Ishikawa (cell line): ENCODE data around the gene ITPRID2.

ENCODE experiments used
- CEBPB ChIP-seq: IDR thresholded peaks from 2 replicates; pipeline ENCODE4 v1.6.1; 2012
- CREB1 ChIP-seq: IDR thresholded peaks from 2 replicates; pipeline ENCODE4 v1.6.1; 2012; ENCODE audit warnings: low read depth
- EGR1 ChIP-seq: IDR thresholded peaks from 2 replicates; pipeline ENCODE4 v1.6.1; 2012
- EP300 ChIP-seq: IDR thresholded peaks from 2 replicates; pipeline ENCODE4 v1.6.1; 2012; ENCODE audit warnings: borderline replicate concordance
- FOXM1 ChIP-seq: IDR thresholded peaks from 2 replicates; pipeline ENCODE4 v1.6.1; 2012; ENCODE audit warnings: low read depth, borderline replicate concordance
- NFIC ChIP-seq: IDR thresholded peaks from 2 replicates; pipeline ENCODE4 v1.6.1; 2012
- RAD21 ChIP-seq: IDR thresholded peaks from 2 replicates; pipeline ENCODE4 v1.6.1; 2012; ENCODE audit warnings: low read depth
- TAF1 ChIP-seq: IDR thresholded peaks from 2 replicates; pipeline ENCODE4 v1.6.1; 2012; ENCODE audit warnings: low read depth, mild to moderate bottlenecking
- TCF12 ChIP-seq: IDR thresholded peaks from 2 replicates; pipeline ENCODE4 v1.6.1; 2012; ENCODE audit warnings: low read depth
- TEAD4 ChIP-seq: IDR thresholded peaks from 2 replicates; pipeline ENCODE4 v1.6.1; 2012
- YY1 ChIP-seq: IDR thresholded peaks from 2 replicates; pipeline ENCODE4 v1.6.1; 2012; ENCODE audit warnings: low read depth
- ZBTB7A ChIP-seq: IDR thresholded peaks from 2 replicates; pipeline ENCODE4 v1.6.1; 2012; ENCODE audit warnings: low read depth
- TF ChIP-seq, protein P1 (sequence below): IDR thresholded peaks from 2 replicates; pipeline ENCODE4 v1.6.1; 2012; ENCODE audit warnings: low read depth, mild to moderate bottlenecking
- TF ChIP-seq, protein P2 (sequence below): IDR thresholded peaks from 2 replicates; pipeline ENCODE4 v1.6.1; 2012
- TF ChIP-seq, protein P3 (sequence below): IDR thresholded peaks from 2 replicates; pipeline ENCODE4 v1.6.1; 2012

Gene ITPRID2

DNA sequence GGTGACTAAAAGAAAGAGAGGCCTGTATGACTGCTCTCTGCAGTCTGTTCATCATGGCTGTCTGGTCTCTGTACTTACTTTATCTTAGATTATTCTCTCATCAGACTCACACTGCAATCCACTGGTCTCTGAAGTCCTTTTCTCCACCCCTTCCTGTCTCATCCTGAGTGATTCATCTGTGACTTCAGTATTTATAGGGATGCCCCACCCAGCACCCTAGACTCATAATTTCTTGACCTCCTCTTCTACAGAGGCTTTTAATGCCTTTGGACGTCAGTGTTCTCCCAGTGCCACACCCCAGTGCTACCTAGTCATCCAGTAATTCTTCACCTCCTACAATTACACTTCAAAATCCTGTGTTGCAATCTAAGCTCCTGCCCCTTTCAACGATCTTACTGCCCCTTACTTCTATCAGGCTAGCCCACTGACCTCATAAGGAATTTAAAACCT lies 14.9 kb upstream of the ITPRID2 start:
- TF ChIP-seq CREB1 (no peak), CEBPB (peak; percentile 56; the same call in 1 of the 2 replicates)

DNA sequence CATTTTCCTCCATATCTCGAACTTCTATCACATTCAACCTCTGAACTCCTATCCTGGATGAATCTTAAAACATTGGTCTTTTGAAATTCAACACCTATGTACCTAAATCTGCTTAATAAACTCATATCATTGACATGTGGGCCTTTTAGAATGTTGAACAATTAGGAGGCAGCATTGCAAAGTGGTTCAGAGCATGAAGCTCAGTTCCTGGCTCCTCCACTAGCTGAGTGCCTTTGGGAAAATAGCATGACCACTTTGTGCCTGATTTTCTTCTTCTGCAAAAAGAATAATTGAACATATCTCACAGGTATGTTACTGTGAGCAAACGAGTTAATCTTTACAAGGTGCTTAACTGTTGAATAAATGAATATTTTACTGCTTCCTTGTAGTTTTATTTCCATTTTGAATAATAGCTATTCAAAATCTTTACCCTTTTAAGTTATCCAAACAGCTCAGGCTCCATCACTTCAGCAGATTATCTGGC lies 14.3 kb upstream of the ITPRID2 start:
- TF ChIP-seq TCF12 (no peak), TEAD4 (no peak)

DNA sequence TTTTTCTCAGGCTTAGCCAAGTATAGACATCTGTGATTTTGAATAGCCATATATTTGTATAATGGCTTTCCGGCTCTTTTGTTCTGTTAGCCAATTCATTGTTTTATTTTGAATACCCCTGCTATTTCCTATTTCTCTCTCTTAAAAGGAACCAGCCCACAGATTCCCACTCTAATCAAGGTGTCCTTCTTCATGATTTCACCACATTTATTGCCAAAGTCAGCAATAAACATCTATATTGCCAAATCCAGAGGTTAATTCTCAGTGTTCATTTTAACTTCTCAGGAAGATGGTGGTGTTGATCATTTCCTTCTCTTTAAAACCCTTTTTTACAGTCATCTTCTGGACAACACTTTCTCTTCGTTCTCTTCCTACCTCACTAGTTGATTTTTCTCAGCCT lies 13.1 kb upstream of the ITPRID2 start:
- TF ChIP-seq EGR1, result no peak
- TF ChIP-seq FOXM1, result no peak
- TF ChIP-seq YY1, result no peak
- TF ChIP-seq CREB1, result no peak
- no peak for TF ChIP-seq TCF12
- no peak for TF ChIP-seq EP300
- TF ChIP-seq ZBTB7A, result no peak
- TF ChIP-seq, protein P1, sequence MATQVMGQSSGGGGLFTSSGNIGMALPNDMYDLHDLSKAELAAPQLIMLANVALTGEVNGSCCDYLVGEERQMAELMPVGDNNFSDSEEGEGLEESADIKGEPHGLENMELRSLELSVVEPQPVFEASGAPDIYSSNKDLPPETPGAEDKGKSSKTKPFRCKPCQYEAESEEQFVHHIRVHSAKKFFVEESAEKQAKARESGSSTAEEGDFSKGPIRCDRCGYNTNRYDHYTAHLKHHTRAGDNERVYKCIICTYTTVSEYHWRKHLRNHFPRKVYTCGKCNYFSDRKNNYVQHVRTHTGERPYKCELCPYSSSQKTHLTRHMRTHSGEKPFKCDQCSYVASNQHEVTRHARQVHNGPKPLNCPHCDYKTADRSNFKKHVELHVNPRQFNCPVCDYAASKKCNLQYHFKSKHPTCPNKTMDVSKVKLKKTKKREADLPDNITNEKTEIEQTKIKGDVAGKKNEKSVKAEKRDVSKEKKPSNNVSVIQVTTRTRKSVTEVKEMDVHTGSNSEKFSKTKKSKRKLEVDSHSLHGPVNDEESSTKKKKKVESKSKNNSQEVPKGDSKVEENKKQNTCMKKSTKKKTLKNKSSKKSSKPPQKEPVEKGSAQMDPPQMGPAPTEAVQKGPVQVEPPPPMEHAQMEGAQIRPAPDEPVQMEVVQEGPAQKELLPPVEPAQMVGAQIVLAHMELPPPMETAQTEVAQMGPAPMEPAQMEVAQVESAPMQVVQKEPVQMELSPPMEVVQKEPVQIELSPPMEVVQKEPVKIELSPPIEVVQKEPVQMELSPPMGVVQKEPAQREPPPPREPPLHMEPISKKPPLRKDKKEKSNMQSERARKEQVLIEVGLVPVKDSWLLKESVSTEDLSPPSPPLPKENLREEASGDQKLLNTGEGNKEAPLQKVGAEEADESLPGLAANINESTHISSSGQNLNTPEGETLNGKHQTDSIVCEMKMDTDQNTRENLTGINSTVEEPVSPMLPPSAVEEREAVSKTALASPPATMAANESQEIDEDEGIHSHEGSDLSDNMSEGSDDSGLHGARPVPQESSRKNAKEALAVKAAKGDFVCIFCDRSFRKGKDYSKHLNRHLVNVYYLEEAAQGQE, result no peak
- no peak for TF ChIP-seq TAF1
- TF ChIP-seq, protein P2, sequence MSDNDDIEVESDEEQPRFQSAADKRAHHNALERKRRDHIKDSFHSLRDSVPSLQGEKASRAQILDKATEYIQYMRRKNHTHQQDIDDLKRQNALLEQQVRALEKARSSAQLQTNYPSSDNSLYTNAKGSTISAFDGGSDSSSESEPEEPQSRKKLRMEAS, result no peak
- no peak for TF ChIP-seq CEBPB
- TF ChIP-seq TEAD4, result no peak
- TF ChIP-seq NFIC, result no peak
- TF ChIP-seq, protein P3, sequence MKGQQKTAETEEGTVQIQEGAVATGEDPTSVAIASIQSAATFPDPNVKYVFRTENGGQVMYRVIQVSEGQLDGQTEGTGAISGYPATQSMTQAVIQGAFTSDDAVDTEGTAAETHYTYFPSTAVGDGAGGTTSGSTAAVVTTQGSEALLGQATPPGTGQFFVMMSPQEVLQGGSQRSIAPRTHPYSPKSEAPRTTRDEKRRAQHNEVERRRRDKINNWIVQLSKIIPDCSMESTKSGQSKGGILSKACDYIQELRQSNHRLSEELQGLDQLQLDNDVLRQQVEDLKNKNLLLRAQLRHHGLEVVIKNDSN, result no peak
- no peak for TF ChIP-seq RAD21

DNA sequence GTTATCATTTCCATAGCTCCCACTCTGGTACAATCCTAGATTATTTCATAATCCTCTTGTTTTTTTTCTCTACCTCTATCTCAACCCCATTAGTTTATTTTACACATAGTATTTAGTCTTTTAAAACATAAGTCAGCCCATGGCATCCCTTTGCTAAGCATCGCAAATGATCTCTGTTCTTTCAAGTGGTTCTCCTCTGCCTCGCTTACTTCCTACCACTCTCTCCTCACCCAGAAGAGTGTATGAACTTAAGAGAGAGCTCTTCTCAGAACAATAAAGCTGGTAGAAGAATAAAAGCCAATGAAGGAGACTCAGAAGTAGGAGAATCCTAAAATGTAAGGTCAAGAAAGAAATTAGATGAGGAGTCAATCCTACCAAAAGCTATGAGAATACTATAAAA lies 12.2 kb upstream of the ITPRID2 start:
- TF ChIP-seq CEBPB (no peak), TCF12 (no peak), RAD21 (no peak), YY1 (no peak), CREB1 (no peak), EP300 (no peak), TAF1 (no peak), EGR1 (no peak), NFIC (no peak), ZBTB7A (no peak), FOXM1 (no peak)
- TF ChIP-seq, protein P3, result no peak
- TF ChIP-seq, protein P1, result no peak
- TF ChIP-seq, protein P2, result no peak

DNA sequence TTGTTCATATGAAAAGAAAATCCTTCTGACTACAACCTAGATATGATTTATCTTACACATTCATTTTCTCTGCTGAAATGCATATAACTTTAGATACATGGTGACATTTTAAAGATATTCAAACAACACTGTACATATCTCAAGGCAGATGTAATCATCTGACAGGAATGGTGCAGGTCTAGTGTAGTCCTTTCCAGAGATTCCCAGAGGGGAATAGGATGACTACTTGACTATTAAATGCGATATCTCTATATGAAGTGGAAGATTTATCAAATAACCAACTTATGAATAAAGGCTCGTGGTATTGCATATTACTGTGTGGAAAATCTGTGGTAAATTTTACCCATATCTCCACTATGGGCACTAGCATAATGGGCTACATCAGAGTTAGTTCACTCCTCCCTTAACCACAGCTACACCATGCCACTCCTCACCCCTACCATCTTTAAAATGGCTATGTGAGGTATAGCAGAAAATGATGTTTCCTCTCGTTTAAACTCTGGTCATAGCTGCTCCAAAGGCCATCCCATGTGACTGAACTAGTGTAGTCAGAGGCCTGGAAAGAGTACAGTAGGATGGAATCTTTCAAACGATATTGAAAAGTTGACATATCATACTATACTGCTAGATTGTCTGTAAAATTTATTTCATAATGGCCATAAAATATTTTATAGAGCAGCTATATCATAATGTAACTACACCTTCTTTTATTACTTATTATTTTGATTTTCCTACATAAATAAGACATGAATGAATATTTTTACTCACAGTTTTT lies 9.1 kb upstream of the ITPRID2 start:
- TF ChIP-seq TEAD4, result no peak
- TF ChIP-seq TCF12, result no peak
- TF ChIP-seq, protein P3, result no peak
- TF ChIP-seq RAD21, result no peak
- no peak for TF ChIP-seq ZBTB7A
- TF ChIP-seq TAF1, result no peak
- no peak for TF ChIP-seq CEBPB
- no peak for TF ChIP-seq YY1

DNA sequence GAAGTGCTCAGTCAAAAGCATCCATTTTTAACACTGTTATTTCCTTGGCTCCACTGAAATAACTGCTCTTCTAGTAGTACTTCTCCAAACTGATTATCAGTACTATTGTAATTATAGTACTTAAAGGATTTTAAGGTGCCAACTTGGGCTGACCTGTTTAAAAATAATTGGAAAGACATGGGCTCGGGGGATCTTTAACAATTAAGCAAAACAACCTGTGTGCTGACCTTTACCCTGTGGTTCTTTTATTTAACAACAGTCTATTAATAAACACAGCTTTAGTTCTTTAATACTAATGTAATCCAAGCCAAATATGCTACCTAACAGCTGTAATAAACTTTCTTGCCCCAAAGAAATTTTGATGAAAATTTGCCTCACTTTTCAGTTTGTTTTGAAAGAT lies 6.9 kb upstream of the ITPRID2 start:
- no peak for TF ChIP-seq TAF1
- TF ChIP-seq, protein P1, result no peak
- no peak for TF ChIP-seq CREB1
- no peak for TF ChIP-seq ZBTB7A
- TF ChIP-seq RAD21, result no peak
- no peak for TF ChIP-seq NFIC
- no peak for TF ChIP-seq TEAD4
- TF ChIP-seq EP300, result no peak
- TF ChIP-seq, protein P3, result no peak
- TF ChIP-seq EGR1, result no peak
- TF ChIP-seq TCF12, result no peak
- TF ChIP-seq YY1, result no peak
